Astrocyte of the spinal cord (primary cell): ENCODE data around the gene PMPCA.

ENCODE experiments used
- DNase-seq: peaks from one replicate; pipeline ENCODE4 v3.0.0; 2011; ENCODE audit warnings: low read depth, low spot score
- H3K4me3 ChIP-seq: 2 replicates; pipeline ENCODE4 v1.5.1; 2011; ENCODE audit warnings: low read depth, mild to moderate bottlenecking, low read length, moderate library complexity
- in situ Hi-C: cut with HindIII; loops from 2 replicates; pipeline ENCODE4 v1.10.0; 2017; ENCODE audit warnings: low sequenced_read_pairs
- TF ChIP-seq, protein P1 (sequence below): IDR thresholded peaks from 2 replicates; pipeline ENCODE4 v1.5.1; 2012; ENCODE audit warnings: low read depth, mild to moderate bottlenecking, low read length, inconsistent platforms

Gene PMPCA

DNA sequence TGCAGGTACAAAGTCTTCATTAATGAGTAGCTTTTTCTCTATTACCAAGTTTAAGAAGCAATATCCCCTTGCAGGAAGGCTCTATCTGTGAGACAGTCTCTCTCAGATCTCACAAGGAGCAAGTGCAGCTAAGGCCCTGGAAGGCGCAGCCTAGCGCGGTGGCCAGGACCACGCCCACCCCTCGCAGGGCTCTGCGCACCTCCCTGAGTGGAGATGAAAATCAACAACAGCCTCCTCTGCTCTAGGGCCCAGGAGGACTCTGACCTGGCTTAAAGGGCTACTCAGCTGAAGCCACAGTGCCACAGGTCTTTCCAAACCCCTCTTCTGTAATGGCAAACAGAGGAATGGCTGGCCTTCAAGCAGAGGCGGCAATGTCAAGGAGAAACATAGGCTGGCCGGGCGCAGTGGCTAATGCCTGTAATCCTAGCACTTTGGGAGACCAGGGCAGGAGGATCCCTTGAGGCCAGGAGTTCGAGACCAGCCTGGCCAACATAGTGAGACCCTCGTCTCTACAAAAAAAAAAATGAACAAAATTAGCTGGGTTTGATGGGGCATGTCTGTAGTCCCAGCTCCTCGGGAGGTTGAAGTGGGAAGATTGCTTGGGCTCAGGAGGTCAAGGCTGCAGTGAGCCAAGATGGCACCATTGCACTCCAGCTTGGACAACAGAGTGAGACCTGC is 60.5 kb downstream of the PMPCA start:
- no peak for DNase-seq
- no peak overlapping the region for H3K4me3 ChIP-seq
- in situ Hi-C loops: no loop called here
- TF ChIP-seq, protein P1, sequence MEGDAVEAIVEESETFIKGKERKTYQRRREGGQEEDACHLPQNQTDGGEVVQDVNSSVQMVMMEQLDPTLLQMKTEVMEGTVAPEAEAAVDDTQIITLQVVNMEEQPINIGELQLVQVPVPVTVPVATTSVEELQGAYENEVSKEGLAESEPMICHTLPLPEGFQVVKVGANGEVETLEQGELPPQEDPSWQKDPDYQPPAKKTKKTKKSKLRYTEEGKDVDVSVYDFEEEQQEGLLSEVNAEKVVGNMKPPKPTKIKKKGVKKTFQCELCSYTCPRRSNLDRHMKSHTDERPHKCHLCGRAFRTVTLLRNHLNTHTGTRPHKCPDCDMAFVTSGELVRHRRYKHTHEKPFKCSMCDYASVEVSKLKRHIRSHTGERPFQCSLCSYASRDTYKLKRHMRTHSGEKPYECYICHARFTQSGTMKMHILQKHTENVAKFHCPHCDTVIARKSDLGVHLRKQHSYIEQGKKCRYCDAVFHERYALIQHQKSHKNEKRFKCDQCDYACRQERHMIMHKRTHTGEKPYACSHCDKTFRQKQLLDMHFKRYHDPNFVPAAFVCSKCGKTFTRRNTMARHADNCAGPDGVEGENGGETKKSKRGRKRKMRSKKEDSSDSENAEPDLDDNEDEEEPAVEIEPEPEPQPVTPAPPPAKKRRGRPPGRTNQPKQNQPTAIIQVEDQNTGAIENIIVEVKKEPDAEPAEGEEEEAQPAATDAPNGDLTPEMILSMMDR: no peak

DNA sequence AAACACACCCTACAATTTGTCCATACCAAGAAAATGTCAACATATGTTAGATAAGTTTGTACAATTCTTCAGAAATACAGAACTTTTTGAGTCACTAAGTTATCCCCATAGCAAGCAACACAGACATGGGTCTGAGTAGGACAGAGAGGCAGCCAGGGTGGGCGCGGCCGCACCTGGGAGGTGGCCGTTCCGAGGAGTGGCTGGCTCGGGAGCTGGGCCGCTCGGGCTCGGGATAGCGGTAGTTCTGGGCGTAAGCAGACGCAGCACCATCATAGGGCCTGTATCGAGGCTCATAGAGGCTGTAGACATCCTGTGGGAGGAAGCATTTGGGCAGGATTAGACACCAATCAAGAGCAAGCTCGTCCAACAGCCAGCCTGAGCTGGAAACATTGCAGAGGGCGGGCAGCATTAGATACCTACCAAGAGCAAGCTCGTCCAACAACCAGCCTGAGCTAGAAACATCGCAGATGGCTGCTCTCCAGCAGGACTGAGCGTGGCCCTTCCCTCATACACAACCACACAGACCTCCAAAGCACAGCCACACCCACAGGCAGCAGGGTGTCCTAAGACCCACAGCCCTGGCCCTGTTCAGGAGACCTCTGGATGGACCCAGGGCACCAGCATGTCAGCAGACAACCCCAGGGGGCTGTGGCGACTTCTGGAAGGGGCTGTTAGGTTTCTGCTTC is 61.5 kb downstream of the PMPCA start:
- TF ChIP-seq, protein P1: no peak
- in situ Hi-C loops: no loop called here
- no peak overlapping the region for H3K4me3 ChIP-seq
- no peak for DNase-seq

DNA sequence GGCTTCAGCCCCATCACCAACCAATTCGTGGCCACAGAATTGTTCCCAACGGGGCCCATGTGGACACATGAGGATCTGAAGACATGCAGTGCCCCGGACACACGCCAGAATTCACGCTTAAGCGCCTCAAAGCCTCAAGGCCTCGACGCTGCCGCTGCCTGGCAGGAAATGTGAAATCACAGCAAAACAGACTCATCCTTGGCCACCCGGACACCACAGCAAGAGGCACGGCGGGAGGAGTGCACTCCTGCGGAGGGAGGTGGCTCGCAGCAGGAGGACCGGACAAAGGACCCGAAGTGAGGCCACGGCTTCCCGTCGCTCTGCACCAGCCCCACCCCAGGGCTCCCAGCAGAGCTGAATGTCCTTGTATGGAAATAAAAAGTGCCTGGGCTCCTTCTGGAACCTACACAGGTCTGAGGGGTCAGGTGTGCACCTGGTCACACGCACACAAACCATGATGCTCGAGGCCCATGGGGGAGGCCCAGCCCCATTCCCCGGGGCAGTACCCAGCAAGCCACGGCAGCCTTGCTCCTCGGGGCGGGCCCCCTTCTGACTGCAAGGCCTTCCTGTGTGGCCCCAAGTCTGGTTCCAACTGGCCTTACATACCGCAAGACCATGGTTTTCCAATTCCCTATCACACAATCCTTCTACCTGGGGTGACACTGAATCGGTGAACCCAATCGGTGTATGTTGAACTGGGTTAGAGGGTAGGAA is 62.3 kb downstream of the PMPCA start:
- TF ChIP-seq, protein P1: no peak
- DNase-seq: no peak
- no peak overlapping the region for H3K4me3 ChIP-seq
- in situ Hi-C loops: no loop called here

DNA sequence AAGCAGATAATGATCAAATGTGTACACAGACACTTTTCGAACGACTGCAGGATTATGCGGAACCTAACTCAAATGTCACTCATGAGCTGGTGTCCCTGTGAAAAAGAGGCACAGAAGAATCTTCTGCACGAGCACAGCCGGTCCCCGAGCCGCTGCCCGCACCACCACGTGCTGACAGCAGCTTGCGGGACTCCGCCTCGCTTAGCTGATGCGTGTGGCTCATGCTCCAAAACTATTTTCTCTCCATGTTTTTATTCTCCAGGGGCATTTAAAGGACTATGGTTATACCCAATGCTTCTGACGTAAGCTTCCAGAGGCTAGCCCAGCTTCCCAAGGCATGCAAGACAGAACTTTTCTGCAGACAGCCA is 62.9 kb downstream of the PMPCA start:
- TF ChIP-seq, protein P1: no peak
- in situ Hi-C loops: no loop called here
- DNase-seq: no peak
- H3K4me3 ChIP-seq: no peak overlapping the region
